Stimulated activated CD4-positive, alpha-beta T cell treated with anti-CD3 and anti-CD28 coated beads, Interleukin-1b, Interleukin-23, amount 100 ng/mL, for 4 hours (primary cell): Measurements from ENCODE around the gene PSMA6.
"Not testable (repeated sequence)": the region's sequence is repeated elsewhere in the genome, so short reads cannot be mapped to it uniquely, and the experiment has no call there.

Experiments used
- DNase-seq, 2 donors: peaks; one replicate each; pipeline ENCODE4 v3.0.0-alpha.2; 2020; ENCODE audit warnings: low read depth in 2 of 2

Gene PSMA6

GRCh38 chr14:35285168-35286002 is 6.8 kb upstream of the PSMA6 start:
- no peak for DNase-seq

- DNase-seq, result no peak
Observed at GRCh38 chr14:35286003-35286600, 6.1 kb upstream of the PSMA6 start.

- no peak for DNase-seq
Observed at GRCh38 chr14:35286707-35287106, 5.5 kb upstream of the PSMA6 start.

GRCh38 chr14:35287431-35288013 is 4.7 kb upstream of the PSMA6 start:
- DNase-seq, result peak in 1 of 2 donors; percentile 41

GRCh38 chr14:35289623-35290022 is 2.6 kb upstream of the PSMA6 start:
- no peak for DNase-seq

- no peak for DNase-seq
Observed at GRCh38 chr14:35292770-35293561, 784 bp downstream of the PSMA6 start.

GRCh38 chr14:35295845-35296161 is 3.6 kb downstream of the PSMA6 start:
- DNase-seq, result no peak

- DNase-seq, result no peak
Observed at GRCh38 chr14:35296545-35296944, 4.4 kb downstream of the PSMA6 start.

- no peak for DNase-seq
Observed at GRCh38 chr14:35297706-35298105, 5.5 kb downstream of the PSMA6 start.

- DNase-seq, result no peak
Observed at GRCh38 chr14:35298351-35298750, 6.2 kb downstream of the PSMA6 start.

GRCh38 chr14:35299708-35300107 is 7.5 kb downstream of the PSMA6 start:
- DNase-seq, result no peak

GRCh38 chr14:35300228-35300627 is 8.0 kb downstream of the PSMA6 start:
- DNase-seq, result no peak

- DNase-seq, result not testable (repeated sequence)
Observed at GRCh38 chr14:35301334-35301733, 9.2 kb downstream of the PSMA6 start.

- DNase-seq, result no peak
Observed at GRCh38 chr14:35301735-35302528, 9.8 kb downstream of the PSMA6 start.

GRCh38 chr14:35303149-35303935 is 11.2 kb downstream of the PSMA6 start:
- no peak for DNase-seq

GRCh38 chr14:35304812-35305462 is 12.8 kb downstream of the PSMA6 start:
- no peak for DNase-seq

- no peak for DNase-seq
Observed at GRCh38 chr14:35305633-35306032, 13.5 kb downstream of the PSMA6 start.

GRCh38 chr14:35306114-35306513 is 13.9 kb downstream of the PSMA6 start:
- no peak for DNase-seq

GRCh38 chr14:35317820-35318219 is 25.6 kb downstream of the PSMA6 start:
- no peak for DNase-seq

- no peak for DNase-seq
Observed at GRCh38 chr14:35319509-35319908, 27.3 kb downstream of the PSMA6 start.
